ENCODE data around the gene SYNDIG1L.

The SYNDIG1L gene

DNA sequence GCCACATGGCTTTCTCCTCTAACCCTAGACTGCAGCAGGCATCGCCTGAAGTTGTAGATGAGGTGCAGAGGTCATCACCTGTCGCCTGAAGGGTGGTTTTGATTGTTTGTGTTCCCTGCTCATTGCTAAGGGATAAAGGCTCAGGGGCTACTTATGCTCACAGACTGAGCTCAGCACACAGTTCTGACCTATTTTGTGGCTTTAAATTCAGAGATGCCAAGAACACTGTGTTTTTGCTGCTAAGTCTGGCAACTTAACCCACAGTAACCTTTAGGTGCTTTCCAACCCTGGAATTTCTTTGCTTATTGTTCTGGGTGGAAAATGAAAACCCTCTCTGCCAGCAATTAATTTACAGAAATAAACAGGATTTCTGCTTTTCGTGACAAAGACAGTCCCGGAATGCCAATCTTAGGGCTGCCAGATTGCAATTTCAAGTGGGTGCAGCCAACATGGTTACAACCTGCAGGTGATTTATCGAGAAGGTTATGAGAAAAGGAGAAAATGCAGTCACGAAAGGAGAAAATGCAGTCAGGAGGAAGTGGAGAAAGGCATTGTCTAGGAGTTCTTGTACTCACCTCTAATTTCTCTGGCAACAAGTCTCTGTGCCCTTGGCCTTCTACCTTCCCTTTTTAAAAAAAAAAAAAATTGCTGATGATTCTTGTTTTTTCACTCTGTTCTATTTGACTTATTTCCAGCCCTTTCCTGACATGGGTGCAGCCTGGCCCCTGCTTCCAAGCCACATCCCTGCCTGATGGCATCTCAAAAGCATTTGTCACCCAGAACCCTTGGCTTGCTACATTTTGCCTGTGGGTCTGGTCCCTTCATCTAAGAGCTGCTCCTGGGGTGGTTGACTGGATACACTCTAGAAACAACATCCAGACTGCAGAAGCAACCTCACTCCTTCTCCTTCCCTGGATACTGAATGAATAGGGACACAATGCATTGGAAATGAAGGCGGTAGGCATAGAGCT, 43.8 kb upstream of the SYNDIG1L start:
- no peak overlapping the region for H2AFZ ChIP-seq (ENCODE audit: low read depth, low read length, severe bottlenecking)
- TF ChIP-seq, protein P1, sequence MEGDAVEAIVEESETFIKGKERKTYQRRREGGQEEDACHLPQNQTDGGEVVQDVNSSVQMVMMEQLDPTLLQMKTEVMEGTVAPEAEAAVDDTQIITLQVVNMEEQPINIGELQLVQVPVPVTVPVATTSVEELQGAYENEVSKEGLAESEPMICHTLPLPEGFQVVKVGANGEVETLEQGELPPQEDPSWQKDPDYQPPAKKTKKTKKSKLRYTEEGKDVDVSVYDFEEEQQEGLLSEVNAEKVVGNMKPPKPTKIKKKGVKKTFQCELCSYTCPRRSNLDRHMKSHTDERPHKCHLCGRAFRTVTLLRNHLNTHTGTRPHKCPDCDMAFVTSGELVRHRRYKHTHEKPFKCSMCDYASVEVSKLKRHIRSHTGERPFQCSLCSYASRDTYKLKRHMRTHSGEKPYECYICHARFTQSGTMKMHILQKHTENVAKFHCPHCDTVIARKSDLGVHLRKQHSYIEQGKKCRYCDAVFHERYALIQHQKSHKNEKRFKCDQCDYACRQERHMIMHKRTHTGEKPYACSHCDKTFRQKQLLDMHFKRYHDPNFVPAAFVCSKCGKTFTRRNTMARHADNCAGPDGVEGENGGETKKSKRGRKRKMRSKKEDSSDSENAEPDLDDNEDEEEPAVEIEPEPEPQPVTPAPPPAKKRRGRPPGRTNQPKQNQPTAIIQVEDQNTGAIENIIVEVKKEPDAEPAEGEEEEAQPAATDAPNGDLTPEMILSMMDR (IDR thresholded peaks at IDR 0.05; ENCODE audit: insufficient read depth, low read length, poor library complexity, severe bottlenecking) = no peak
- no peak for TF ChIP-seq EZH2phosphoT487 (conservative IDR thresholded peaks at IDR 0.05; ENCODE audit: low read length)
- no peak overlapping the region for H3K27ac ChIP-seq (ENCODE audit: low read depth, low read length)
- H3K4me3 ChIP-seq (ENCODE audit: insufficient read depth, low read length, poor library complexity, severe bottlenecking) = no peak overlapping the region
- H4K20me1 ChIP-seq (ENCODE audit: low read depth, low read length) = no peaks in the 10 kb centered on the region
- H3K9me3 ChIP-seq (ENCODE audit: insufficient read depth, low read length) = no peaks in the 10 kb centered on the region
- H3K27me3 ChIP-seq (ENCODE audit: low read length) = no peaks in the 10 kb centered on the region
- H3K4me2 ChIP-seq (ENCODE audit: low read depth, low read length, poor library complexity, severe bottlenecking) = no peak overlapping the region
- no peak overlapping the region for H3K9ac ChIP-seq (ENCODE audit: low read length)
- no peaks in the 10 kb centered on the region for H3K79me2 ChIP-seq (ENCODE audit: insufficient read depth, low read length)
- H3F3A ChIP-seq (ENCODE audit: insufficient read depth) = no peaks in the 10 kb centered on the region
- H3K36me3 ChIP-seq (ENCODE audit: low read length) = no peaks in the 10 kb centered on the region
- no peaks in the 10 kb centered on the region for H3K9me2 ChIP-seq (replicated peaks; ENCODE audit: insufficient read depth, low read length)

GRCh38 chr14:74468513-74468912, 42.5 kb upstream of the SYNDIG1L start:
- Histone ChIP-seq H3K9ac (ENCODE audit: low read length) (no peak overlapping the region), H3K27me3 (ENCODE audit: low read length) (no peaks in the 10 kb centered on the region), H3F3A (ENCODE audit: insufficient read depth) (no peaks in the 10 kb centered on the region), H3K79me2 (ENCODE audit: insufficient read depth, low read length) (no peaks in the 10 kb centered on the region), H3K9me3 (ENCODE audit: insufficient read depth, low read length) (no peaks in the 10 kb centered on the region), H3K27ac (ENCODE audit: low read depth, low read length) (no peak overlapping the region), H3K4me3 (ENCODE audit: insufficient read depth, low read length, poor library complexity, severe bottlenecking) (no peak overlapping the region), H3K4me2 (ENCODE audit: low read depth, low read length, poor library complexity, severe bottlenecking) (no peak overlapping the region), H3K9me2 (replicated peaks; ENCODE audit: insufficient read depth, low read length) (no peaks in the 10 kb centered on the region), H3K36me3 (ENCODE audit: low read length) (no peaks in the 10 kb centered on the region), H2AFZ (ENCODE audit: low read depth, low read length, severe bottlenecking) (no peak overlapping the region), H4K20me1 (ENCODE audit: low read depth, low read length) (no peaks in the 10 kb centered on the region)
- no peak for TF ChIP-seq EZH2phosphoT487 (conservative IDR thresholded peaks at IDR 0.05; ENCODE audit: low read length)
- TF ChIP-seq, protein P1 (IDR thresholded peaks at IDR 0.05; ENCODE audit: insufficient read depth, low read length, poor library complexity, severe bottlenecking) = no peak

DNA sequence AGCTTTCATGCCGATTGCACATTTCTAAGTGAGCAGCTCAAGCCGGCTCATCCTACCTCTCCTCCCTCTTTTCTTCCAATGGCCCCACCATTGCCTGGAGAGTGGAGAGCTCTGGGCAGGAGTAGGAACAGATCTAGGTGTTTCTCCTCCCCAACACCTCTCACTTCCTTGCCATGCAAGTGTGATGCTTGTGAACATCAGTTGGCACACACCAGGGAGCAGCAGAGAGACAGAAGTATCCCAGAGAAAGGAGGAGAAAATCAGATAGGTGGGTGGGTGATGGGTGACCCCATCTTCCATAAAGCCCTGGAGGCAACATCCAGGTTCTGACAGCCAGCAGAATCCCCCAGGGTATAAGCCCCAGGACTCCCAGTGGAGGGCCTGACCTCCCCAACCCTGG, 39.3 kb upstream of the SYNDIG1L start:
- H3K36me3 ChIP-seq (ENCODE audit: low read length) = no peaks in the 10 kb centered on the region
- H3K9ac ChIP-seq (ENCODE audit: low read length) = no peak overlapping the region
- H3K27ac ChIP-seq (ENCODE audit: low read depth, low read length) = no peak overlapping the region
- no peak overlapping the region for H3K4me3 ChIP-seq (ENCODE audit: insufficient read depth, low read length, poor library complexity, severe bottlenecking)
- H3K9me3 ChIP-seq (ENCODE audit: insufficient read depth, low read length) = no peaks in the 10 kb centered on the region
- no peaks in the 10 kb centered on the region for H3F3A ChIP-seq (ENCODE audit: insufficient read depth)
- no peak overlapping the region for H3K4me2 ChIP-seq (ENCODE audit: low read depth, low read length, poor library complexity, severe bottlenecking)
- H4K20me1 ChIP-seq (ENCODE audit: low read depth, low read length) = no peaks in the 10 kb centered on the region
- H2AFZ ChIP-seq (ENCODE audit: low read depth, low read length, severe bottlenecking) = no peak overlapping the region
- no peaks in the 10 kb centered on the region for H3K9me2 ChIP-seq (replicated peaks; ENCODE audit: insufficient read depth, low read length)
- no peaks in the 10 kb centered on the region for H3K27me3 ChIP-seq (ENCODE audit: low read length)
- no peak for TF ChIP-seq EZH2phosphoT487 (conservative IDR thresholded peaks at IDR 0.05; ENCODE audit: low read length)
- TF ChIP-seq, protein P1 (IDR thresholded peaks at IDR 0.05; ENCODE audit: insufficient read depth, low read length, poor library complexity, severe bottlenecking) = no peak
- no peaks in the 10 kb centered on the region for H3K79me2 ChIP-seq (ENCODE audit: insufficient read depth, low read length)

All from SU-DHL-6 (cell line).